ENCODE measurements around the gene SEL1L. TPM values are rescaled to one million over a fixed set of nuclear protein-coding genes. Genes with fewer than 3 reads are reported as not detected.
A peak's percentile ranks its signal among the peaks of the same experiment; 100 is the strongest.
"Not testable (repeated sequence)": the region's sequence is repeated elsewhere in the genome, so short reads cannot be mapped to it uniquely, and the experiment has no call there.

Gene SEL1L
- total RNA-seq, 2 experiments from 2014 or later = 40.5 to 41.2 TPM

- CTCF ChIA-PET = interaction anchor here (0.6 kb wide), 1 partner anchor 25 kb away, joined by 3 read pairs; no protein-coding TSS in a partner anchor
- peaks cover 42% of the 10 kb centered on the region for H3K4me1 Mint-ChIP-seq (ENCODE audit: low read depth)
- no peaks in the 10 kb centered on the region for H3K9me3 Mint-ChIP-seq
- no peaks in the 10 kb centered on the region for H3K27me3 Mint-ChIP-seq (ENCODE audit: low read depth)
- H3K4me3 Mint-ChIP-seq = no peak overlapping the region
- DNase-seq = no peak
- intact Hi-C loops (cut with micrococcal nuclease) = no loop called here
- peaks cover 43% of the 10 kb centered on the region for H3K36me3 Mint-ChIP-seq (ENCODE audit: low read depth)
- no peak overlapping the region for H3K27ac Mint-ChIP-seq
Measured at GRCh38 chr14:81521356-81521755, 12.3 kb downstream of the SEL1L start.

GRCh38 chr14:81519200-81520011 is 14.2 kb downstream of the SEL1L start:
- H3K27ac Mint-ChIP-seq = peak overlapping the region; percentile 73
- peak; percentile 35 for DNase-seq
- H3K36me3 Mint-ChIP-seq (ENCODE audit: low read depth) = peaks cover 50% of the 10 kb centered on the region
- intact Hi-C loops (cut with micrococcal nuclease) = loop anchor here (1.0 to 2.0 kb wide), 2 partner anchors 13 to 45 kb away; partner anchors contain the start of gene SEL1L
- CTCF ChIA-PET = no interaction called here
- H3K27me3 Mint-ChIP-seq (ENCODE audit: low read depth) = no peaks in the 10 kb centered on the region
- H3K4me3 Mint-ChIP-seq = no peak overlapping the region
- H3K9me3 Mint-ChIP-seq = no peaks in the 10 kb centered on the region
- peaks cover 42% of the 10 kb centered on the region for H3K4me1 Mint-ChIP-seq (ENCODE audit: low read depth)

- H3K36me3 Mint-ChIP-seq (ENCODE audit: low read depth) = peaks cover 49% of the 10 kb centered on the region
- CTCF ChIA-PET = interaction anchor here (0.6 to 0.7 kb wide), 2 partner anchors 257 to 662 kb away, joined by 3 to 5 read pairs; no protein-coding TSS in a partner anchor
- intact Hi-C loops (cut with micrococcal nuclease) = loop anchor here (2.0 kb wide), 1 partner anchor 15 kb away; the partner anchor contains the start of gene SEL1L
- peaks cover 31% of the 10 kb centered on the region for H3K4me1 Mint-ChIP-seq (ENCODE audit: low read depth)
- no peak overlapping the region for H3K4me3 Mint-ChIP-seq
- no peak overlapping the region for H3K27ac Mint-ChIP-seq
- no peaks in the 10 kb centered on the region for H3K27me3 Mint-ChIP-seq (ENCODE audit: low read depth)
- no peak for DNase-seq
- H3K9me3 Mint-ChIP-seq = no peaks in the 10 kb centered on the region
Measured at GRCh38 chr14:81517798-81518398, 15.8 kb downstream of the SEL1L start.

GRCh38 chr14:81516986-81517797 is 16.5 kb downstream of the SEL1L start:
- Mint-ChIP-seq H3K27me3 (ENCODE audit: low read depth) (no peaks in the 10 kb centered on the region), H3K9me3 (no peaks in the 10 kb centered on the region), H3K4me1 (ENCODE audit: low read depth) (peaks cover 33% of the 10 kb centered on the region), H3K4me3 (no peak overlapping the region), H3K27ac (no peak overlapping the region), H3K36me3 (ENCODE audit: low read depth) (peaks cover 44% of the 10 kb centered on the region)
- intact Hi-C loops (cut with micrococcal nuclease) = no loop called here
- CTCF ChIA-PET = interaction anchor here (0.6 to 0.7 kb wide), 2 partner anchors 258 to 663 kb away, joined by 3 to 5 read pairs; no protein-coding TSS in a partner anchor
- DNase-seq = no peak

GRCh38 chr14:81515927-81516326 is 17.7 kb downstream of the SEL1L start:
- DNase-seq; CTCF ChIA-PET; H3K4me3 Mint-ChIP-seq; H3K9me3 Mint-ChIP-seq; H3K27ac Mint-ChIP-seq; H3K27me3 Mint-ChIP-seq (ENCODE audit: low read depth); intact Hi-C loops (cut with micrococcal nuclease): not testable (repeated sequence)
- Mint-ChIP-seq H3K4me1 (ENCODE audit: low read depth) (peaks cover 30% of the 10 kb centered on the region), H3K36me3 (ENCODE audit: low read depth) (peaks cover 42% of the 10 kb centered on the region)

- H3K27ac Mint-ChIP-seq; DNase-seq; H3K4me3 Mint-ChIP-seq; intact Hi-C loops (cut with micrococcal nuclease); H3K9me3 Mint-ChIP-seq; H3K27me3 Mint-ChIP-seq (ENCODE audit: low read depth): not testable (repeated sequence)
- Mint-ChIP-seq H3K36me3 (ENCODE audit: low read depth) (peaks cover 37% of the 10 kb centered on the region), H3K4me1 (ENCODE audit: low read depth) (peaks cover 30% of the 10 kb centered on the region)
- CTCF ChIA-PET = interaction anchor here (0.7 kb wide), 1 partner anchor 230 kb away, joined by 3 read pairs; no protein-coding TSS in a partner anchor
Measured at GRCh38 chr14:81512826-81513225, 20.8 kb downstream of the SEL1L start.

- Mint-ChIP-seq H3K36me3 (ENCODE audit: low read depth) (peaks cover 42% of the 10 kb centered on the region), H3K27me3 (ENCODE audit: low read depth) (no peaks in the 10 kb centered on the region), H3K9me3 (no peaks in the 10 kb centered on the region), H3K27ac (no peak overlapping the region), H3K4me3 (no peak overlapping the region), H3K4me1 (ENCODE audit: low read depth) (peaks cover 32% of the 10 kb centered on the region)
- intact Hi-C loops (cut with micrococcal nuclease) = no loop called here
- CTCF ChIA-PET = interaction anchor here (0.8 to 1.0 kb wide), 2 partner anchors 14 to 18 kb away, joined by 3 read pairs; no protein-coding TSS in a partner anchor
- no peak for DNase-seq
Measured at GRCh38 chr14:81511111-81511904, 22.3 kb downstream of the SEL1L start.

- Mint-ChIP-seq H3K36me3 (ENCODE audit: low read depth) (peaks cover 36% of the 10 kb centered on the region), H3K9me3 (no peaks in the 10 kb centered on the region), H3K27me3 (ENCODE audit: low read depth) (no peaks in the 10 kb centered on the region), H3K4me1 (ENCODE audit: low read depth) (peaks cover 32% of the 10 kb centered on the region), H3K4me3 (no peak overlapping the region), H3K27ac (no peak overlapping the region)
- intact Hi-C loops (cut with micrococcal nuclease) = no loop called here
- no peak for DNase-seq
- CTCF ChIA-PET = interaction anchor here (0.8 to 1.0 kb wide), 2 partner anchors 13 to 16 kb away, joined by 3 read pairs; no protein-coding TSS in a partner anchor
Measured at GRCh38 chr14:81509838-81510452, 23.7 kb downstream of the SEL1L start.

GRCh38 chr14:81509321-81509720 is 24.3 kb downstream of the SEL1L start:
- Mint-ChIP-seq H3K4me3 (no peak overlapping the region), H3K9me3 (no peaks in the 10 kb centered on the region), H3K36me3 (ENCODE audit: low read depth) (peaks cover 32% of the 10 kb centered on the region), H3K4me1 (ENCODE audit: low read depth) (peaks cover 32% of the 10 kb centered on the region), H3K27me3 (ENCODE audit: low read depth) (no peaks in the 10 kb centered on the region), H3K27ac (no peak overlapping the region)
- CTCF ChIA-PET = no interaction called here
- DNase-seq = no peak
- intact Hi-C loops (cut with micrococcal nuclease) = no loop called here

- no peaks in the 10 kb centered on the region for H3K27me3 Mint-ChIP-seq (ENCODE audit: low read depth)
- H3K27ac Mint-ChIP-seq = no peak overlapping the region
- peaks cover 21% of the 10 kb centered on the region for H3K4me1 Mint-ChIP-seq (ENCODE audit: low read depth)
- DNase-seq = no peak
- H3K4me3 Mint-ChIP-seq = no peak overlapping the region
- intact Hi-C loops (cut with micrococcal nuclease) = no loop called here
- CTCF ChIA-PET = no interaction called here
- peaks cover 38% of the 10 kb centered on the region for H3K36me3 Mint-ChIP-seq (ENCODE audit: low read depth)
- H3K9me3 Mint-ChIP-seq = no peaks in the 10 kb centered on the region
Measured at GRCh38 chr14:81506487-81506886, 27.2 kb downstream of the SEL1L start.

- Mint-ChIP-seq H3K27me3 (ENCODE audit: low read depth) (no peaks in the 10 kb centered on the region), H3K4me3 (no peak overlapping the region), H3K27ac (no peak overlapping the region), H3K9me3 (no peaks in the 10 kb centered on the region), H3K36me3 (ENCODE audit: low read depth) (peaks cover 41% of the 10 kb centered on the region), H3K4me1 (ENCODE audit: low read depth) (peaks cover 11% of the 10 kb centered on the region)
- DNase-seq = no peak
- intact Hi-C loops (cut with micrococcal nuclease) = loop anchor here (2.0 kb wide), 1 partner anchor 24 kb away; no protein-coding TSS in a partner anchor
- CTCF ChIA-PET = interaction anchor here (0.5 kb wide), 1 partner anchor 9 kb away, joined by 3 read pairs; no protein-coding TSS in a partner anchor
Measured at GRCh38 chr14:81504864-81505263, 28.8 kb downstream of the SEL1L start.
